B cell (primary cell): ENCODE results near the gene RRP15. TPM values are rescaled to one million over a fixed set of nuclear protein-coding genes. Genes with fewer than 3 reads are reported as not detected.

Experiments used
- ATAC-seq: fragments of 200-7000 bp; cut with Tn5 transposase; one replicate; pipeline ENCODE4 v1.10.0; 2021; ENCODE audit warnings: low read depth, mild to moderate bottlenecking, moderate number of reproducible peaks, moderate library complexity
- CTCF ChIA-PET: fragments of 350-600 bp; sonication (Branson Sonifier 250); formaldehyde crosslinking; loops from one replicate; lab custom pipeline; 2021; ENCODE audit warnings: antibody characterized with exemption, inconsistent platforms; lab: Charles Lee
- POLR2A ChIA-PET: fragments of 350-600 bp; sonication (Branson Sonifier 250); formaldehyde crosslinking; loops from one replicate; lab custom pipeline; 2021; ENCODE audit warnings: antibody characterized with exemption; lab: Charles Lee
- DNase-seq: peaks from one replicate; pipeline ENCODE4 v3.0.0; 2013
- H2AFZ ChIP-seq: 2 replicates; pipeline ENCODE4 v1.6.1; 2012; ENCODE audit warnings: mild to moderate bottlenecking, low read depth, low read length; ENCODE audit not compliant: insufficient read depth, poor library complexity, severe bottlenecking
- H3K27ac ChIP-seq, 2 donors: 1 replicate in 1 of 2; 2 replicates in 1 of 2; pipeline ENCODE4 v1.5.1; 2012 to 2013; ENCODE audit warnings: low read length in 2 of 2, mild to moderate bottlenecking in 2 of 2, moderate library complexity in 1 of 2
- H3K27me3 ChIP-seq, 4 experiments: fragments of 200-600 bp in 1 of 4; sonication (generic) in 1 of 4; replicated peaks in 1 of 4; 1 replicate in 2 of 4; 2 replicates in 2 of 4; pipeline versions ENCODE4 v1.6.1 to v1.7.0; 2013 to 2016; ENCODE audit warnings: low read length in 3 of 4, mild to moderate bottlenecking in 2 of 4, mixed read lengths in 1 of 4, moderate library complexity in 1 of 4; ENCODE audit not compliant: insufficient read depth in 4 of 4, control insufficient read depth in 3 of 4; ENCODE audit errors: control extremely low read depth in 1 of 4
- H3K36me3 ChIP-seq, 2 experiments: replicated peaks in 1 of 2; 1 replicate in 1 of 2; 2 replicates in 1 of 2; pipeline versions ENCODE4 v1.6.1 to v1.7.1; 2013; ENCODE audit warnings: low read length in 1 of 2; ENCODE audit not compliant: insufficient read depth in 2 of 2, control insufficient read depth in 1 of 2; ENCODE audit errors: control extremely low read depth in 1 of 2, extremely low read depth in 1 of 2
- H3K4me1 ChIP-seq, 2 donors: fragments of 200-600 bp in 1 of 2; sonication (generic) in 1 of 2; 1 replicate in 1 of 2; 2 replicates in 1 of 2; pipeline versions ENCODE4 v1.5.1 to v1.6.1; 2013 to 2017; ENCODE audit warnings: low read length in 2 of 2; ENCODE audit not compliant: control insufficient read depth in 2 of 2, insufficient read depth in 2 of 2
- H3K4me2 ChIP-seq: replicated peaks from 2 replicates; pipeline ENCODE3; 2012; ENCODE audit warnings: mild to moderate bottlenecking, low read depth, low read length; ENCODE audit not compliant: poor library complexity, severe bottlenecking
- H3K4me3 ChIP-seq, 5 experiments: fragments of 200-600 bp in 1 of 5; sonication (generic) in 1 of 5; 1 replicate in 3 of 5; 2 replicates in 2 of 5; pipeline versions ENCODE4 v1.5.1 to v1.7.0; 2011 to 2016; ENCODE audit warnings: low read length in 4 of 5, mild to moderate bottlenecking in 4 of 5, low read depth in 2 of 5, control low read depth in 1 of 5, moderate library complexity in 1 of 5; ENCODE audit not compliant: insufficient read depth in 1 of 5; ENCODE audit errors: control extremely low read depth in 1 of 5, extremely low read depth in 1 of 5
- H3K79me2 ChIP-seq: fragments of 200-600 bp; sonication (generic); one replicate; pipeline ENCODE4 v1.6.0; 2016; ENCODE audit warnings: low read length; ENCODE audit not compliant: control insufficient read depth, insufficient read depth
- H3K9ac ChIP-seq: fragments of 200-600 bp; sonication (generic); 2 replicates; pipeline ENCODE4 v1.6.1; 2017; ENCODE audit warnings: mild to moderate bottlenecking, low read length, moderate library complexity
- H3K9me3 ChIP-seq, 3 donors: one replicate each; pipeline versions ENCODE4 v1.6.1 to v1.7.1; 2013; ENCODE audit warnings: low read length in 2 of 3; ENCODE audit not compliant: control insufficient read depth in 2 of 3, insufficient read depth in 1 of 3; ENCODE audit errors: control extremely low read depth in 1 of 3
- H4K20me1 ChIP-seq: 2 replicates; pipeline ENCODE4 v1.6.0; 2012; ENCODE audit warnings: mild to moderate bottlenecking, low read length; ENCODE audit not compliant: insufficient read depth, control insufficient read depth, poor library complexity, severe bottlenecking
- H3K27ac Mint-ChIP-seq: one replicate; pipeline ENCODE4 v1.8.0; 2021; ENCODE audit warnings: mixed read lengths
- H3K27me3 Mint-ChIP-seq: one replicate; pipeline ENCODE4 v1.8.0; 2021; ENCODE audit warnings: mixed read lengths
- H3K4me1 Mint-ChIP-seq: one replicate; pipeline ENCODE4 v1.8.0; 2021; ENCODE audit warnings: mixed read lengths
- H3K4me3 Mint-ChIP-seq: one replicate; pipeline ENCODE4 v1.8.0; 2021; ENCODE audit warnings: mixed read lengths
- H3K9me3 Mint-ChIP-seq: one replicate; pipeline ENCODE4 v1.8.0; 2022; ENCODE audit warnings: mixed read lengths; ENCODE audit not compliant: insufficient read depth
- CTCF ChIP-seq: fragments of 200-600 bp; IDR thresholded peaks from one replicate; pipeline ENCODE4 v1.8.0; 2022; ENCODE audit warnings: antibody characterized with exemption, mild to moderate bottlenecking
- EZH2 ChIP-seq: IDR thresholded peaks from 2 replicates; pipeline ENCODE4 v1.6.1; 2012; ENCODE audit warnings: borderline replicate concordance, low read depth, mild to moderate bottlenecking, moderate library complexity, low read length; ENCODE audit not compliant: insufficient read depth, poor library complexity, severe bottlenecking
- WGBS: methylation state at CpG from one replicate; pipeline ENCODE4 v1.1.5; 2013; ENCODE audit warnings: missing lambda C conversion rate; ENCODE audit not compliant: insufficient coverage; 5-methylcytosine and 5-hydroxymethylcytosine counted together
- intact Hi-C: fragments of 100-400 bp; cut with micrococcal nuclease; formaldehyde crosslinking; loops from one replicate; pipeline ENCODE4 v1.10.0; 2022
- polyA plus RNA-seq: library from polyadenylated mRNA; depleted of rRNA; stranded (reverse); fragments of >200 nt; gene quantifications from 2 replicates; pipeline ENCODE4 v1.2.3, GENCODE V29; 2012
- total RNA-seq, 2 donors: library from RNA; stranded (reverse); fragments of 120-200 nt in 1 of 2; gene quantifications; 1 replicate in 1 of 2; 2 replicates in 1 of 2; pipeline versions ENCODE4 v1.2.3 to v1.2.4, GENCODE V29; 2013 to 2022

Gene RRP15
- total and polyA plus RNA-seq, 2 donors (not counting 1 experiment from before 2014, with no cell fraction given): 1.3 to 20.2 TPM

- Mint-ChIP-seq H3K4me1 (no peaks in the 10 kb centered on the region), H3K9me3 (no peaks in the 10 kb centered on the region), H3K27ac (no peak overlapping the region), H3K4me3 (no peak overlapping the region), H3K27me3 (no peaks in the 10 kb centered on the region)
- H2AFZ ChIP-seq: no peak overlapping the region
- H3K36me3 ChIP-seq: peaks cover 0 to 3% of the 10 kb centered on the region in 2 experiments
- ChIA-PET CTCF (interaction anchor here (0.7 to 4.4 kb wide), 25 partner anchors 8 to 1482 kb away, joined by 3 to 42 read pairs (median 5); partner anchors contain the start of gene TGFB2), POLR2A (no interaction called here)
- H3K9me3 ChIP-seq: no peaks in the 10 kb centered on the region
- no peaks in the 10 kb centered on the region for H3K4me1 ChIP-seq
- H3K4me3 ChIP-seq: no peak overlapping the region
- peak; percentile 45 for ATAC-seq
- H4K20me1 ChIP-seq: no peaks in the 10 kb centered on the region
- intact Hi-C loops: loop anchor here (1.0 to 5.0 kb wide), 6 partner anchors 21 to 1332 kb away; no protein-coding TSS in a partner anchor
- H3K79me2 ChIP-seq: no peaks in the 10 kb centered on the region
- no peak overlapping the region for H3K4me2 ChIP-seq
- DNase-seq: peak; percentile 61
- no peak overlapping the region for H3K9ac ChIP-seq
- TF ChIP-seq EZH2 (no peak), CTCF (peak; percentile 90)
- no peaks in the 10 kb centered on the region for H3K27me3 ChIP-seq
- no CpG with 5 or more reads among the region's 4 CpGs for WGBS
- H3K27ac ChIP-seq: no peak overlapping the region
Observed at GRCh38 chr1:218330043-218330623, 45.0 kb downstream of the RRP15 start.

- Histone ChIP-seq H3K4me3 (no peak overlapping the region), H3K27ac (no peak overlapping the region), H3K9ac (no peak overlapping the region), H3K9me3 (no peaks in the 10 kb centered on the region), H3K4me2 (no peak overlapping the region), H3K4me1 (no peaks in the 10 kb centered on the region), H2AFZ (no peak overlapping the region), H4K20me1 (no peaks in the 10 kb centered on the region), H3K27me3 (no peaks in the 10 kb centered on the region), H3K36me3 (peaks cover 0 to 3% of the 10 kb centered on the region in 2 experiments), H3K79me2 (no peaks in the 10 kb centered on the region)
- ChIA-PET POLR2A (no interaction called here), CTCF (interaction anchor here (1.4 kb wide), 2 partner anchors 1053 to 1085 kb away, joined by 3 to 6 read pairs; no protein-coding TSS in a partner anchor)
- ATAC-seq: no peak
- H3K9me3 Mint-ChIP-seq: no peaks in the 10 kb centered on the region
- H3K4me1 Mint-ChIP-seq: no peaks in the 10 kb centered on the region
- TF ChIP-seq EZH2 (no peak), CTCF (no peak)
- no peak for DNase-seq
- H3K4me3 Mint-ChIP-seq: no peak overlapping the region
- no peak overlapping the region for H3K27ac Mint-ChIP-seq
- H3K27me3 Mint-ChIP-seq: no peaks in the 10 kb centered on the region
- intact Hi-C loops: loop anchor here (5.0 kb wide), 2 partner anchors 665 to 1330 kb away; no protein-coding TSS in a partner anchor
Observed at GRCh38 chr1:218332416-218332815, 47.3 kb downstream of the RRP15 start.
